Measurements from ENCODE around the gene AKAP12.
A peak's percentile ranks its signal among the peaks of the same experiment; 100 is the strongest.
"Not testable (repeated sequence)": the region's sequence is repeated elsewhere in the genome, so short reads cannot be mapped to it uniquely, and the experiment has no call there.

AKAP12 gene

DNA sequence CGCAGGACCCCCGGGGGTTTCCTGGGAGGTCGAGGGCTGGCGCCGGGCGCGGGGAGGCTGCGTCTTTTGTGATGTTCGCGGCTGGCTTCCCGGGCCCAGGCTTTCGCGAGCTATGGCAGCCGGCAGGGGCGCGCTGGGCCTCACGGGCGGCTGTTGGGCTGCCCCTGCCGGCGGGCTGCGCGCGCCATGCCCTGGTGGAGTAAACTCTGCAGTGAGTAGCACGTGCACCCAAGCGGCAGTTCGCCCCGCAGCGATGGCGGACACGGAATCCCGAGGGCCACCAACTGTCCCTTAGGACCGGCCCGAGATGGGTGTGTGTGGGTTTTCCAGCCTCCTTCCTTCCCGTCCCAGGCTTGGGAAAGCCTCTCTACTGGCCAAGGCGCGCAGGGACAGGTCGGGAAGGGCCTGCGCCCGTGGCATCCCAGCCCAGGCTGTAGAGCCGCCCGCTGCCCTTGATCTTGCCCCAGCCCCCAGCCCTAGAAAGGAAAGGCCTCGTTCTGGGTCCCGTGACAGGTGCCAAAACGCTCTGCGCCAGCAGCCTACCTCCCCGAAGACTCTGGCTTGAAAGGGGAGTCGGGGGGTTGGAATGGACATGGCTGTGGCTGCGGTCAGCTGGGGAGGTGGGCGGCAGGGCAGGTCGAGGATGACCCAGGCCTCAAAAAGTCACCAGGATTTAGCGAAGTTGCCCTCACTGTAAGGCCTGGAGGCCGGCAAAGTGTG lies 101.9 kb downstream of the AKAP12 start:
- no peak for DNase-seq (ENCODE audit: low spot score)

DNA sequence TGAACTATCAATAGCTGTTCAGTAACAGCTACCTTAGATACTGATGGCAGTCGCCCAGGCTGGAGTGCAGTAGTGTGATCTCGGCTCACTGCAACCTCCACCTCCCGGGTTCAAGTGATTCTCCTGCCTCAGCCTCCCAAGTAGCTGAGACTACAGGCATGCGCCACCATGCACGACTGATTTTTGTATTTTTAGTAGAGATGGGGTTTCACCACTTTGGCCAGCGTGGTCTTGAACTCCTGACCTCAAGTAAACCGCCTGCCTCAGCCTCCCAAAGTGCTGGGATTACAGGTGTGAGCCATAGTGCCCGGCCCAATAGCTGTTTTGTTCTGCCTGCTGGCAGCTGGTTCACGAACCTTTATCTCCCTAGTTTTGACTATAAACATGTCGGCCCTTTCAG lies 103.0 kb downstream of the AKAP12 start:
- DNase-seq (ENCODE audit: low spot score), result not testable (repeated sequence)

DNA sequence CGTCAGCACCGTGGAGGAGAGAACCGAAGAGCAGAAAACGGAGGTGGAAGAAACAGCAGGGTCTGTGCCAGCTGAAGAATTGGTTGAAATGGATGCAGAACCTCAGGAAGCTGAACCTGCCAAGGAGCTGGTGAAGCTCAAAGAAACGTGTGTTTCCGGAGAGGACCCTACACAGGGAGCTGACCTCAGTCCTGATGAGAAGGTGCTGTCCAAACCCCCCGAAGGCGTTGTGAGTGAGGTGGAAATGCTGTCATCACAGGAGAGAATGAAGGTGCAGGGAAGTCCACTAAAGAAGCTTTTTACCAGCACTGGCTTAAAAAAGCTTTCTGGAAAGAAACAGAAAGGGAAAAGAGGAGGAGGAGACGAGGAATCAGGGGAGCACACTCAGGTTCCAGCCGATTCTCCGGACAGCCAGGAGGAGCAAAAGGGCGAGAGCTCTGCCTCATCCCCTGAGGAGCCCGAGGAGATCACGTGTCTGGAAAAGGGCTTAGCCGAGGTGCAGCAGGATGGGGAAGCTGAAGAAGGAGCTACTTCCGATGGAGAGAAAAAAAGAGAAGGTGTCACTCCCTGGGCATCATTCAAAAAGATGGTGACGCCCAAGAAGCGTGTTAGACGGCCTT lies 110.0 kb downstream of the AKAP12 start:
- no peak for DNase-seq (ENCODE audit: low spot score)

DNA sequence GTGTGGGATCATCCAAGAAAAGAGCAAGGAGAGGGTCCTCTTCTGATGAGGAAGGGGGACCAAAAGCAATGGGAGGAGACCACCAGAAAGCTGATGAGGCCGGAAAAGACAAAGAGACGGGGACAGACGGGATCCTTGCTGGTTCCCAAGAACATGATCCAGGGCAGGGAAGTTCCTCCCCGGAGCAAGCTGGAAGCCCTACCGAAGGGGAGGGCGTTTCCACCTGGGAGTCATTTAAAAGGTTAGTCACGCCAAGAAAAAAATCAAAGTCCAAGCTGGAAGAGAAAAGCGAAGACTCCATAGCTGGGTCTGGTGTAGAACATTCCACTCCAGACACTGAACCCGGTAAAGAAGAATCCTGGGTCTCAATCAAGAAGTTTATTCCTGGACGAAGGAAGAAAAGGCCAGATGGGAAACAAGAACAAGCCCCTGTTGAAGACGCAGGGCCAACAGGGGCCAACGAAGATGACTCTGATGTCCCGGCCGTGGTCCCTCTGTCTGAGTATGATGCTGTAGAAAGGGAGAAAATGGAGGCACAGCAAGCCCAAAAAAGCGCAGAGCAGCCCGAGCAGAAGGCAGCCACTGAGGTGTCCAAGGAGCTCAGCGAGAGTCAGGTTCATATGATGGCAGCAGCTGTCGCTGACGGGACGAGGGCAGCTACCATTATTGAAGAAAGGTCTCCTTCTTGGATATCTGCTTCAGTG lies 110.8 kb downstream of the AKAP12 start:
- DNase-seq (ENCODE audit: low spot score), result no peak

DNA sequence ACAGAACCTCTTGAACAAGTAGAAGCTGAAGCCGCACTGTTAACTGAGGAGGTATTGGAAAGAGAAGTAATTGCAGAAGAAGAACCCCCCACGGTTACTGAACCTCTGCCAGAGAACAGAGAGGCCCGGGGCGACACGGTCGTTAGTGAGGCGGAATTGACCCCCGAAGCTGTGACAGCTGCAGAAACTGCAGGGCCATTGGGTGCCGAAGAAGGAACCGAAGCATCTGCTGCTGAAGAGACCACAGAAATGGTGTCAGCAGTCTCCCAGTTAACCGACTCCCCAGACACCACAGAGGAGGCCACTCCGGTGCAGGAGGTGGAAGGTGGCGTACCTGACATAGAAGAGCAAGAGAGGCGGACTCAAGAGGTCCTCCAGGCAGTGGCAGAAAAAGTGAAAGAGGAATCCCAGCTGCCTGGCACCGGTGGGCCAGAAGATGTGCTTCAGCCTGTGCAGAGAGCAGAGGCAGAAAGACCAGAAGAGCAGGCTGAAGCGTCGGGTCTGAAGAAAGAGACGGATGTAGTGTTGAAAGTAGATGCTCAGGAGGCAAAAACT lies 111.5 kb downstream of the AKAP12 start:
- no peak for DNase-seq (ENCODE audit: low spot score)

DNA sequence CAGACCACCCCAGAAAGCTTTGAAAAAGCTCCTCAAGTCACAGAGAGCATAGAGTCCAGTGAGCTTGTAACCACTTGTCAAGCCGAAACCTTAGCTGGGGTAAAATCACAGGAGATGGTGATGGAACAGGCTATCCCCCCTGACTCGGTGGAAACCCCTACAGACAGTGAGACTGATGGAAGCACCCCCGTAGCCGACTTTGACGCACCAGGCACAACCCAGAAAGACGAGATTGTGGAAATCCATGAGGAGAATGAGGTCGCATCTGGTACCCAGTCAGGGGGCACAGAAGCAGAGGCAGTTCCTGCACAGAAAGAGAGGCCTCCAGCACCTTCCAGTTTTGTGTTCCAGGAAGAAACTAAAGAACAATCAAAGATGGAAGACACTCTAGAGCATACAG lies 112.0 kb downstream of the AKAP12 start:
- DNase-seq (ENCODE audit: low spot score), result no peak

DNA sequence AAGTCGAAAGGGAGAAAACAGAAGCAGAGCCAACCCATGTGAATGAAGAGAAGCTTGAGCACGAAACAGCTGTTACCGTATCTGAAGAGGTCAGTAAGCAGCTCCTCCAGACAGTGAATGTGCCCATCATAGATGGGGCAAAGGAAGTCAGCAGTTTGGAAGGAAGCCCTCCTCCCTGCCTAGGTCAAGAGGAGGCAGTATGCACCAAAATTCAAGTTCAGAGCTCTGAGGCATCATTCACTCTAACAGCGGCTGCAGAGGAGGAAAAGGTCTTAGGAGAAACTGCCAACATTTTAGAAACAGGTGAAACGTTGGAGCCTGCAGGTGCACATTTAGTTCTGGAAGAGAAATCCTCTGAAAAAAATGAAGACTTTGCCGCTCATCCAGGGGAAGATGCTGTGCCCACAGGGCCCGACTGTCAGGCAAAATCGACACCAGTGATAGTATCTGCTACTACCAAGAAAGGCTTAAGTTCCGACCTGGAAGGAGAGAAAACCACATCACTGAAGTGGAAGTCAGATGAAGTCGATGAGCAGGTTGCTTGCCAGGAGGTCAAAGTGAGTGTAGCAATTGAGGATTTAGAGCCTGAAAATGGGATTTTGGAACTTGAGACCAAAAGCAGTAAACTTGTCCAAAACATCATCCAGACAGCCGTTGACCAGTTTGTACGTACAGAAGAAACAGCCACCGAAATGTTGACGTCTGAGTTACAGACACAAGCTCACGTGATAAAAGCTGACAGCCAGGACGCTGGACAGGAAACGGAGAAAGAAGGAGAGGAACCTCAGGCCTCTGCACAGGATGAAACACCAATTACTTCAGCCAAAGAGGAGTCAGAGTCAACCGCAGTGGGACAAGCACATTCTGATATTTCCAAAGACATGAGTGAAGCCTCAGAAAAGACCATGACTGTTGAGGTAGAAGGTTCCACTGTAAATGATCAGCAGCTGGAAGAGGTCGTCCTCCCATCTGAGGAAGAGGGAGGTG lies 112.9 kb downstream of the AKAP12 start:
- DNase-seq (ENCODE audit: low spot score), result no peak

DNA sequence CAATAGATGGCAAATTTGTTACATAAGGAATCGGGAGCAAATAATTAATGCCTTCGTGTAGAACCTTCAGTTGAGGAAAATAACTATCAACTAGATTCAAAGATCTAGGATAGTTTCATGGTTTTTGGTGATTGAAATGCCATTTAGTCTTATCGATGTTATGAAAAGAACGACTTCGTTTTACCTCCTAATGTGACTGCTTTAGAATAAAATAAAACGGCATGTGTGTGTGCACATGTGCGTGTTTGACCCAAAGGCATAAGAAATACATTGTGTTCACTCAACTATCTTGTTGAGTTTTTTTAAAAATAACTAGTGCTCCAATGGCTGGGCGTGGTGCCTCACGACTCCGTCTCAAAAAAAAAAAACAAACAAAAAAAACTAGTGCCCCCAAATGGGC lies 114.0 kb downstream of the AKAP12 start:
- no peak for DNase-seq (ENCODE audit: low spot score)

DNA sequence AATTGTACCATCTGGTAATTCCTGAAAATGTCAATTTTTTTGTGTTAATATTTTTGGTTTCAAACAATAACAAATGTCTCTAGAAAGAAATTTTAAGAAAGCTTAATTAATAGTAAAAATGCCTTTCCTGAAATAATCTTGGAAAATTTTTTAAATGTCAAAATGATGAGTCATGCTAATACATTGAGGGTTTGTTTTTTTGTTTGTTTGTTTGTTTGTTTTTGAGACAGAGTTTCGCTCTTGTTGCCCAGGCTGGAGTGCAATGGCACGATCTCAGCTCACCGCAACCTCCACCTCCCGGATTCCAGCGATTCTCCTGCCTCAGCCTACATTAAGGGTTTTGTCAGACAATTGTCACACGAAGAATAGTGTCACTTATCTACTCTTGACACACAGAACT lies 117.2 kb downstream of the AKAP12 start:
- DNase-seq (ENCODE audit: low spot score), result not testable (repeated sequence)

DNA sequence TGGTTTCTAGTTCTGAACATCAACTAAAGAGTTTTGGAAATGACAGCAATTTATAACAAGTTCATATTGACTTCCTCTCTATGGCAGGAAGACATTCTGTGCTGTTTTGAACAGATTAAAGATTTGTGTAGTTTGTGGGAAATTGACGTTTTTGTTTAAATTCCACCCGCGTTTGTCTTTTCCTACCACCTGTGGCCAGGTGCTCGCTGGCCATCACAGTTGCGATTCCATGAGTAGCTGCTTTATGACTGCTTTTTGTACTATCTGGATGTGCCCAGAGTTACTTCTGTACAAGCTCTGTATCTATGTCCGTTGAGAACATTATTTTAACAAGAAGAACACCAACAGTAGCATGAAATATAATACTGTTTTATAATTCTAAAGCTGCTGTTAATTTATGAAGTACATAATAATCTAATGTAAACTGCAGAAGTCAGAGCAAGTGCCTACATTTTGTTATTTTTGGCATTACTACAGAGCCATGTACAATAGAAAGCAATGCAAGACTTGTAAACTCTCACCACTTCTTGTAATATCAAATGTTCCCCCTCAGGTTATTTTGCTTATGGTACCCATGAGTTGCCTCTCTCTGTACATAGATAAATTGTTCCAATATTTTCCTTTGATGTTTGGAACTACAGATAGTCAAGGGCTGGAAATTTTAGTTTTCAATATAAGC lies 118.1 kb downstream of the AKAP12 start:
- DNase-seq (ENCODE audit: low spot score), result no peak

DNA sequence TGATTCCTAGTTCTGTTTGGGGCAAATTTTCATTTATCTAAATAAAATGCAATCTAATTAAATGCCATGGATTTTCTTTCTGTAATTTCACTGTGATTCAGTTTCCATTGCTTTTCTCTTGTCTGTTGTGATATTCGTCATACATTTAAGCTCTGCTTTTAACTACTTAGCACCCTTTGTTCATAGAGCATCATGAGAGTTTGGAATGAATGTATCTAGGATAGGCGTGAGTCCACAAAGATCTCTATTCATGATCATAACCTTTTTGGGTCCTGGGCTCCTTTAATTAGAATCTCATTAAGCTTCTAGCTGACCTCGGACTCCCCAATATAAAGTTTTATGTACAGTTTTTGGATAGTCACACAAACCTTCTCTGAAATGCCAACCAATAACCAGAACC lies 118.7 kb downstream of the AKAP12 start:
- no peak for DNase-seq (ENCODE audit: low spot score)

DNA sequence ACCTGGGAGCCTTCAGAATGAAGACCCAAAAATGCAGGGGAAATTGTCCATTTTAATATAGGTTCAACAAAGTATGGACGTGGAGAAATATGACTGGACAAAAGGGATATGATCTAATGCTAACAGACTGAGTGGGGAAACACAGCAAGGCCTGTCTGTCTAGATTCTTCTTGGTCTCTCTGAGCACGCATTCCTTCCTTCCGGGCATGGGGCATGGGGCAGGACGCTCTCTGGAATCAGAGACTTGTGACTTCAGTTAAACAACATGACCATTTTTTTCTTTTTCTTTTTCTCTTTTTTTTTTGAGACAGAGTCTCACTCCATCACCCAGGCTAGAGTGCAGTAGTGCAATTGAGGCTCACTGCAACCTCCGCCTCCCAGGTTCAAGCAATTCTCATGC lies 119.7 kb downstream of the AKAP12 start:
- DNase-seq (ENCODE audit: low spot score), result no peak

DNA sequence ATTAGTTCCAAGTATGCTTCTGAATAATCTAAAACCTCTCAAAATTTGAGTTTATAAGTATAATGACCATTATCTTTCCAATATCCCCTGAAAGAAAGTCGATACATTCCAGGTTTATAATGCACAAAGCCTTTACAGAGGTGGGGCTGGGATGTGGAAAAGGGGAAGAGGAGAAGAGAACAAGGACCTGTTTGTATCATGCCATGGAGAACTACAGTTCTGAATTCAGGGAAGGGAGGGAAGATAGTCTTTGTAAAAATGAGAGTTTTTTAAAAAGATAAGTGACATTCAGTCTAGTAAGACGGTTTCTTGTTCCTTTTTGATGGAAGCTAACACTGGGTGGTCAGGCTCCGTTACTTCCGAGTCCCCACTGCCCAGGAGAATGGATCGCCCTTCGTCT lies 125.5 kb downstream of the AKAP12 start:
- no peak for DNase-seq (ENCODE audit: low spot score)

DNA sequence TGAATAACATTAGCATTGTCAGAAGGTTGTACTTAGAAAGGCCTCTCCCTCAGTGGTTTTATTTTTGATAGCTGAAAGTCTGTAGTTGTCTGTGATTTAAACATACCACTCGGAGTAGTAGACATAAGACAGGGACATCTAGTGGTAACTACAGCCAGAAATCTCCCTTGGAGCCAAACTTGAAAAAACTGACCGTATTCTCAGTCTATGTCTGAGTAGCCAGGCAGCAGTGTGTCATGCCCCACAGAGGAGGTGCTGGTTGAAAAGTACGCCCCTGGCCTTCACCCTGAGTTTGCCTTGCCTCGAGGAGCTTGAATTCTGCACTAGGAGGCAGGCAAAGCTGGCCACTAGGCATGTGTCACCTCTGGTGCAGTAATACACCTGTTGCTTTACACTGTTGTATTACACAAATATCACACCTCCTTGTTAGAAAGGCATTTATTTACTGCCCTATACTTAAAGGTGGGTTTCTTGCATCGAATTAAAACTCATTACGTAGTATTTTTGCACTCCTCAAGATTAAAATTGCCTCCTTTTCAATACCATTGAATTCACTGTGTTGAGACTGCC lies 130.8 kb downstream of the AKAP12 start:
- peak; percentile 30 for DNase-seq (ENCODE audit: low spot score)

DNA sequence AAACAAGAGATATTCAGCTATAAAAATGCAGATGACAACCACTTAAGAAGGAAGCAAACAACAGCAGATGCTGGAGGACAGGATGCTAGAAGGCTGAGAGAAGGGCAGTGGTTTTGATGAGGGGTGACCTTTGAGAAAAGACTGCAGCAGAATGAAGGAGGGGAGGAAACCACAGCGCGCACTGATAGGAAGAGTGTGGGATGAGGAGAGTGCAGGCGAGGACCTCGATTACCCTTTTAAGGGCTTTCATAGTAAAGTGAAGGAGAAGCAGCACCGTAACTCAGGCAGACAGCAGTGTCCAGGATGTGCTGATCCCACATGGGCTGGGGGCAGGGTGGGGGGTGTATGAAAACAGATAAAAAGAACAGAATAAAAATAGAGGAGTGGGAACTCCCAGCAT lies 132.4 kb downstream of the AKAP12 start:
- DNase-seq (ENCODE audit: low spot score), result no peak

DNA sequence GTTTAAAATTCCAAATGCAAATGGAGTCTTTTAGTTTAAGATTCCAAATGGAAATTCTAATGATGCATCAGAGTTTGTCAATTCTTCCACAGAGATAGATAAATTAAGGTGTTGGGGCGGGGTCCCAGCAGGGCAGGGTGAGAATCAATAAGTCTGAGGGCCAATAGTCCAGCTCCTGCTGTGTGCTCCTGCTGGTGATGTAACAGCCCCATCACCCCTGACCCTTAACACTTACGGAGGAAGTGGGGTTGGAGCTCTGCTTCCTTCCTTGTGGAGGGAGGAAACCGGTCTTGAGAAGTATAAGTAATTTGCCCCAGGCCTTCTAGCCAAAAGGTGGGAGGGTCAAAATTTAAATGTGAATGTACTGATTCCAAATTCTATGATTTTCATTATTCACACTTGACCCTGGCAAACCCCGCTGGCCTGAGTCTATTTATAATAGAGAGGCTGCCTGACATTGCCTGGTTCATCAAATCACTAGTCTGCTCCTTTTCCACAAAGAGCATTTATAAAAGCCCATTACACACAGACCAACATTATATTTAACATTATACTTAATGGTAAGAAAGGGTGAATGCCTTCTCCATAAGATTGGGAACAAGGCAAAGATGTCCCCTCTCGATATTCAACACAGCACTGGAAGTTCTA lies 134.4 kb downstream of the AKAP12 start:
- peak; percentile 42 for DNase-seq (ENCODE audit: low spot score)

DNA sequence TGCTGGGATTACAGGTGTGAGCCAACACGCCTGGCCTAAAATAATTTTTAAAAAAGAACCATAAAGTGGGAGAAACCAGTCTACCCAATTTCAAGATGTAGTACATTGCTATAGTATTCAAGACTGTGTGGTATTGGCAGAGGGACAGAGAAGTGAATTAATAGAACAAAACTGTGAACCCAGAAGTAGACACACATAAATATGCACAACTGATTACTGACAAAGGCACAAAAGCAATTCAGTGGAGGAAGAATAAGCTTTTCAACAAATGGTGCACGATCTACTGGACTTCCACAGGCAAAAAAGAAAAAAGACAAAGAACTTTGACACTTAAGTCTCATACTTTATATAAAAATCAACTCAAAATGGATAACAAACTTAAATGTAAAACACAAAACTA lies 136.1 kb downstream of the AKAP12 start:
- DNase-seq (ENCODE audit: low spot score), result no peak

DNA sequence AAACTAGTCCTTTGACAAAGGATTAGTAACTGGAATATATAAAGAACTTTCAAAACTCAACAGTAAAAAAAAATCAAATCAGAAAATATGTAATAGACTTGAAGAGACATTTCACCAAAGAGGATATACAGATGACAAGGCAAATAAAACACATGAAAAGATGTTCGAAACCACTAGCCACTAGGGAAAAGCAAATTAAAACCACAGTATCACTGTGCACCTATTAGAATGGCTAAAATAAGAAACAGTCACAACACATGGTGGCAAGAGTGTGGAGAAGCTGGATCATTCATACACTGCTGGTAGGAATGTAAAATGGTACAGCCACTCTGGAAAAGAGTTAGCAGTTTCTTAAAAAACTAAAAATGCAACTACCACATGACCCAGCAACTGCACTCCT lies 136.7 kb downstream of the AKAP12 start:
- no peak for DNase-seq (ENCODE audit: low spot score)

DNA sequence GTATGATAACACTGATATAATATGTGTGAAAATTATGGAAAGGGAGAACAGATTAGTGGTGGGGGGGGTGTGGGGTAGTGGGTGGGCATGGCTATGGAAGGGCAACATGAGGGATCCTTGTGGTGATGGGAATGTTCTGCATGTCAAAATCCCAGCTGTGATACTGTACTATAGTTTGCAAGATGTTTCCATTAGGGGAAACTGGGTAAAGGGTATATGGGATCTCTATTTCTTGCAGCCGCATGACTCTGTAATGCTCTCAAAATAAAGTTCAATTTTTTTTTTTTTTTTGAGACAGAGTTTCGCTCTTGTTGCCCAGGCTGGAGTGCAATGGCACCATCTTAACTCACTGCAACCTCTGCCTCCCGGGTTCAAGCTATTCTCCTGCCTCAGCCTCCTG lies 137.3 kb downstream of the AKAP12 start:
- no peak for DNase-seq (ENCODE audit: low spot score)
